Breast epithelium (tissue), 3 donors: ENCODE data around the gene LMOD1.

Source experiments
- CTCF ChIP-seq, 3 donors: fragments of 450-650 bp; IDR thresholded peaks; one replicate each; pipeline ENCODE4 v1.5.1; 2016 to 2017; ENCODE audit warnings: antibody characterized with exemption in 3 of 3, mild to moderate bottlenecking in 3 of 3, moderate library complexity in 3 of 3
- POLR2A ChIP-seq: fragments of 450-650 bp; IDR thresholded peaks from one replicate; pipeline ENCODE4 v1.6.1; 2016; ENCODE audit warnings: antibody characterized with exemption, mild to moderate bottlenecking, moderate library complexity
- POLR2AphosphoS5 ChIP-seq, 3 donors: sonication (generic); formaldehyde crosslinking; IDR thresholded peaks; one replicate each; pipeline ENCODE4 v1.6.1; 2017; ENCODE audit warnings: antibody characterized with exemption in 3 of 3

GRCh38 chr1:201886103-201886885 lies 60.1 kb downstream of the LMOD1 start:
- TF ChIP-seq CTCF (IDR thresholded peaks at IDR 0.05) (no peak), POLR2A (no peak), POLR2AphosphoS5 (IDR thresholded peaks at IDR 0.05) (no peak)
